Ishikawa (cell line): ENCODE data around the gene HAUS7.

Experiments used
- CEBPB ChIP-seq: IDR thresholded peaks from 2 replicates; pipeline ENCODE4 v1.6.1; 2012
- CREB1 ChIP-seq: IDR thresholded peaks from 2 replicates; pipeline ENCODE4 v1.6.1; 2012; ENCODE audit warnings: low read depth
- EGR1 ChIP-seq: IDR thresholded peaks from 2 replicates; pipeline ENCODE4 v1.6.1; 2012
- EP300 ChIP-seq: IDR thresholded peaks from 2 replicates; pipeline ENCODE4 v1.6.1; 2012; ENCODE audit warnings: borderline replicate concordance
- FOXM1 ChIP-seq: IDR thresholded peaks from 2 replicates; pipeline ENCODE4 v1.6.1; 2012; ENCODE audit warnings: low read depth, borderline replicate concordance
- MAX ChIP-seq: IDR thresholded peaks from 2 replicates; pipeline ENCODE4 v1.6.1; 2012
- NFIC ChIP-seq: IDR thresholded peaks from 2 replicates; pipeline ENCODE4 v1.6.1; 2012
- RAD21 ChIP-seq: IDR thresholded peaks from 2 replicates; pipeline ENCODE4 v1.6.1; 2012; ENCODE audit warnings: low read depth
- TAF1 ChIP-seq: IDR thresholded peaks from 2 replicates; pipeline ENCODE4 v1.6.1; 2012; ENCODE audit warnings: low read depth, mild to moderate bottlenecking
- TEAD4 ChIP-seq: IDR thresholded peaks from 2 replicates; pipeline ENCODE4 v1.6.1; 2012
- YY1 ChIP-seq: IDR thresholded peaks from 2 replicates; pipeline ENCODE4 v1.6.1; 2012; ENCODE audit warnings: low read depth
- ZBTB7A ChIP-seq: IDR thresholded peaks from 2 replicates; pipeline ENCODE4 v1.6.1; 2012; ENCODE audit warnings: low read depth
- TF ChIP-seq, protein P1 (sequence below): IDR thresholded peaks from 2 replicates; pipeline ENCODE4 v1.6.1; 2012; ENCODE audit warnings: low read depth, mild to moderate bottlenecking
- TF ChIP-seq, protein P2 (sequence below): IDR thresholded peaks from 2 replicates; pipeline ENCODE4 v1.6.1; 2012

The HAUS7 gene

DNA sequence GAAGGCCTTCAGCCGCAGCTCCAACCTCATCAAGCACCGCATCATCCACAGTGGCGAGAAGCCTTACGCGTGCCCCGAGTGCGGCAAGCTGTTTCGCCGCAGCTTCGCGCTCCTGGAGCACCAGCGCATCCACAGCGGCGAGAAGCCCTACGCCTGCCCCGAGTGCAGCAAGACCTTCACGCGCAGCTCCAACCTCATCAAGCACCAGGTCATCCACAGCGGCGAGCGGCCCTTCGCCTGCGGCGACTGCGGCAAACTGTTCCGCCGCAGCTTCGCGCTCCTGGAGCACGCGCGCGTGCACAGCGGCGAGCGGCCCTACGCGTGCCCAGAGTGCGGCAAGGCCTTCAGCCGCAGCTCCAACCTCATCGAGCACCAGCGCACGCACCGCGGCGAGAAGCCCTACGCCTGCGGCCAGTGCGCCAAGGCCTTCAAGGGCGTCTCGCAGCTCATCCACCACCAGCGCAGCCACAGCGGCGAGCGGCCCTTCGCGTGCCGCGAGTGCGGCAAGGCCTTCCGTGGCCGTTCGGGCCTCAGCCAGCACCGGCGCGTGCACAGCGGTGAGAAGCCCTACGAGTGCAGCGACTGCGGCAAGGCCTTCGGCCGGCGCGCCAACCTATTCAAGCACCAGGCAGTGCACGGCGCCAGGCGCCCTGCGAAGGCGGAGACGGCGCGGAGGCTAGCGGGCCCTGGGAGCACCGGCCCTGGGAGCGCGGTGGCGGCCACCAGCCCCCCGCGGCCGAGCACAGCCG is 49.4 kb downstream of the HAUS7 start:
- TF ChIP-seq, protein P1, sequence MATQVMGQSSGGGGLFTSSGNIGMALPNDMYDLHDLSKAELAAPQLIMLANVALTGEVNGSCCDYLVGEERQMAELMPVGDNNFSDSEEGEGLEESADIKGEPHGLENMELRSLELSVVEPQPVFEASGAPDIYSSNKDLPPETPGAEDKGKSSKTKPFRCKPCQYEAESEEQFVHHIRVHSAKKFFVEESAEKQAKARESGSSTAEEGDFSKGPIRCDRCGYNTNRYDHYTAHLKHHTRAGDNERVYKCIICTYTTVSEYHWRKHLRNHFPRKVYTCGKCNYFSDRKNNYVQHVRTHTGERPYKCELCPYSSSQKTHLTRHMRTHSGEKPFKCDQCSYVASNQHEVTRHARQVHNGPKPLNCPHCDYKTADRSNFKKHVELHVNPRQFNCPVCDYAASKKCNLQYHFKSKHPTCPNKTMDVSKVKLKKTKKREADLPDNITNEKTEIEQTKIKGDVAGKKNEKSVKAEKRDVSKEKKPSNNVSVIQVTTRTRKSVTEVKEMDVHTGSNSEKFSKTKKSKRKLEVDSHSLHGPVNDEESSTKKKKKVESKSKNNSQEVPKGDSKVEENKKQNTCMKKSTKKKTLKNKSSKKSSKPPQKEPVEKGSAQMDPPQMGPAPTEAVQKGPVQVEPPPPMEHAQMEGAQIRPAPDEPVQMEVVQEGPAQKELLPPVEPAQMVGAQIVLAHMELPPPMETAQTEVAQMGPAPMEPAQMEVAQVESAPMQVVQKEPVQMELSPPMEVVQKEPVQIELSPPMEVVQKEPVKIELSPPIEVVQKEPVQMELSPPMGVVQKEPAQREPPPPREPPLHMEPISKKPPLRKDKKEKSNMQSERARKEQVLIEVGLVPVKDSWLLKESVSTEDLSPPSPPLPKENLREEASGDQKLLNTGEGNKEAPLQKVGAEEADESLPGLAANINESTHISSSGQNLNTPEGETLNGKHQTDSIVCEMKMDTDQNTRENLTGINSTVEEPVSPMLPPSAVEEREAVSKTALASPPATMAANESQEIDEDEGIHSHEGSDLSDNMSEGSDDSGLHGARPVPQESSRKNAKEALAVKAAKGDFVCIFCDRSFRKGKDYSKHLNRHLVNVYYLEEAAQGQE = no peak
- TF ChIP-seq NFIC = no peak
- TF ChIP-seq MAX = no peak
- no peak for TF ChIP-seq CEBPB
- TF ChIP-seq TEAD4 = no peak
- TF ChIP-seq TAF1 = no peak
- no peak for TF ChIP-seq EGR1
- no peak for TF ChIP-seq EP300
- no peak for TF ChIP-seq FOXM1
- TF ChIP-seq RAD21 = no peak
- TF ChIP-seq, protein P2, sequence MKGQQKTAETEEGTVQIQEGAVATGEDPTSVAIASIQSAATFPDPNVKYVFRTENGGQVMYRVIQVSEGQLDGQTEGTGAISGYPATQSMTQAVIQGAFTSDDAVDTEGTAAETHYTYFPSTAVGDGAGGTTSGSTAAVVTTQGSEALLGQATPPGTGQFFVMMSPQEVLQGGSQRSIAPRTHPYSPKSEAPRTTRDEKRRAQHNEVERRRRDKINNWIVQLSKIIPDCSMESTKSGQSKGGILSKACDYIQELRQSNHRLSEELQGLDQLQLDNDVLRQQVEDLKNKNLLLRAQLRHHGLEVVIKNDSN = no peak

DNA sequence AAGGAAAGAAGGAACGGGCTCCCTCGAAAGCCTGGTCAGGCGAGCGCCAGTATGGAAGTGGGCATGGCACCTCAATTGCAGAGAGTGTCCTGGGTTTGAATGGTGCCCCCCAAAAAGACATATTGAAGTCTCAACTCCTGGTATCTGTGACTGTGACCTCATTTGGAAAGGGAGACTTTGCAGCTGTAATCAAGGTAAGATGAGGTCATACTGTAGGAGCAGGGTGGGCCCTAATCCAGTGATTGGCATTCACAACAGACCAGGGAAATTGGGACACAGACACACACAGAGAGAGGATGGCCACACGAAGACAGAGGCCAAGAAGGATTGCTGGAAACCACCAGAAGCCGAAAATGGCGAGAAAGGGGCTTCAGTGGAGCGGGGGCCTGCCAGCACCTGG is 52.7 kb downstream of the HAUS7 start:
- no peak for TF ChIP-seq ZBTB7A
- TF ChIP-seq, protein P2 = no peak
- no peak for TF ChIP-seq FOXM1
- TF ChIP-seq, protein P1 = no peak
- no peak for TF ChIP-seq CREB1
- no peak for TF ChIP-seq EGR1

- TF ChIP-seq FOXM1 = no peak
- 0 out of 2 replicates have a peak, but pooled peaks have one; percentile 57 for TF ChIP-seq MAX
- TF ChIP-seq, protein P2 = peak; percentile 86
Measured at GRCh38 chrX:153416781-153417450, 53.5 kb downstream of the HAUS7 start.

DNA sequence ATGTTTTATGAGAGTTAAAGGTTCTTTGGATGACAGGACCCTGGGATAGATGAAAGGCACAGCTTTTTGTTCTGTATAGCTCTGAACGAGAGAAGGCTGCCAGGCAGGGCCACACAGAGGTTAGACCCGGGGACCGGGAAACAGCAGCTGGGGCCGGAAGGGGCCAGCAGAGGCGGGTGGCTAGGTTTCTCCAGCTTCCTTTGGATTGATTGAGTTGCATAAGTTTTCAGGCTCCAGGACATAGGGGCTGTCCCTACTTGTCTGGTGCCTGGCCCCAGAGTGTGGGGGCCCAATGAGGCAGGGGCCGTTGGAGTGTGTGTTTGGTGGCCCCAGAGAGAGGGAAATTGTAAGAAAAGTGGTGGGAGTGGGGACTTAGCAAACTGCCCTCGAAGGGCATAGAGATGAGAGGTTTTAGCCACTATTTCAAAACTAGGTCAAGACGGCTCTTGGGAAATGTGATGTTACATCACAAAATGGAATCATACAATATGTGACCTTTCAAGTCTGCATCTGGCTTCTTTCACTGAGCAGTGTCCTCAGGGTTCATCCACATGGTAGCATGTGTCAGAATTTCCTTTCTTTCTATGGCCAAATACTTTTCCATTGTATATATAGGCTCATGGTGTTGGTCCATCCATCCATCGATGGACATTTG is 55.4 kb downstream of the HAUS7 start:
- TF ChIP-seq FOXM1 = no peak

DNA sequence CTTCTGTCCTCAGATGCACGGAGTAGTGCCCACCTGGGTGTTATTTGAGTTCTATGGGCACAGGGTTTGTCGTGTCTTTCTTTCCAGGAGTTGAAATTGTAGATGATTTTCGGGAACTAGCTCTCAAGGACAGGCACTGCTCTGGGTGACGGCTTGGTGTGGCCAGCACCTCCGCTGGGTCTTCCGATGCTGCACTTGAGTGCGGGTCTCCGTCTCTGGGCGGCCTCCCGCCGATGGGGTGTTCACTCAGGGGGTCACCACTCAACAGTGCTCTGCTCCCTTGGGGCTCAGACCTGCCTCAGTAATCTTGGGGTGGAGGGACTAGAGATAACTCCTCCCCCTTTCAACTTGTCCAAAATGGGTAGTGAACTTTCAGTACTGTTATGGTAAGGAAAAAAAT is 56.6 kb downstream of the HAUS7 start:
- TF ChIP-seq RAD21 = no peak
- TF ChIP-seq, protein P1 = no peak
- no peak for TF ChIP-seq FOXM1
- TF ChIP-seq TAF1 = no peak
- no peak for TF ChIP-seq CEBPB
- TF ChIP-seq EGR1 = no peak
- no peak for TF ChIP-seq TEAD4
- no peak for TF ChIP-seq EP300
- no peak for TF ChIP-seq YY1
- TF ChIP-seq MAX = no peak
